HEK293T (cell line): ENCODE data around the gene UMAD1.

Source experiments
- BHLHE40 ChIP-seq: fragments of 450-650 bp; IDR thresholded peaks from 2 replicates; pipeline ENCODE4 v1.6.1; 2016; ENCODE audit warnings: mild to moderate bottlenecking, moderate library complexity, borderline replicate concordance
- FOXA1 ChIP-seq: fragments of 450-650 bp; IDR thresholded peaks from 2 replicates; pipeline ENCODE4 v1.6.1; 2016; ENCODE audit warnings: mild to moderate bottlenecking
- NFRKB ChIP-seq: fragments of 450-650 bp; IDR thresholded peaks from 2 replicates; pipeline ENCODE4 v1.6.1; 2016; ENCODE audit warnings: mild to moderate bottlenecking, moderate library complexity
- SUZ12 ChIP-seq: fragments of 450-650 bp; IDR thresholded peaks from 2 replicates; pipeline ENCODE4 v1.6.1; 2016; ENCODE audit warnings: mild to moderate bottlenecking

GRCh38 chr7:7737674-7738073, 97.1 kb downstream of the UMAD1 start:
- TF ChIP-seq BHLHE40 (no peak), SUZ12 (no peak), NFRKB (no peak), FOXA1 (no peak)
